ENCODE results near the gene MYL3. TPM values are rescaled to one million over a fixed set of nuclear protein-coding genes. Genes with fewer than 3 reads are reported as not detected.

The MYL3 gene
- total RNA-seq, 1 experiment from 2014 or later, result not detected

DNA sequence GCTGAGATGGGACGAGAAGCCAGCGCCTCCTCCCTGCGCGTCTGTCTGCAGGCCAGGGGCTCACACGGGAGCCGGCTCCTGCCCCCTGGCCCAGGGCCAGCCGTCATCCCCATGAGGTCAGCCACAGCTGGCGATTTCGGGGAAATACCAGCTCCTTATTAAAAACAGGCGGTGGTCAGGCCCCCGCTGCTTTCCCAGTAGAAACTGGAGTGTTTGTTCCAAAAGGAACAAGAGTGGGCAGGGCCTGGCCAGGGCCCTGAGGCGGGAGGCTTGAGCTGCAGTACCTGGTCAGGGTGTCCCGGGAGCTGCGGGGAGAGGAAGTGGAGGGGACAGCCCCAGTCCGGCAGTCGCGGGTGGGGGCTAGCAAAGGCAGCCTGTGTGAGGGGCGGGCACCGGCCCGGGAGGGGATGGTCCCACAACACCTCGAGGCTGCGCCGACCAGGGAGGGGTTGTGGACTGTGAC is 17.8 kb downstream of the MYL3 start:
- no peaks in the 10 kb centered on the region for H3K79me2 ChIP-seq (ENCODE audit: low read length)
- H3K4me2 ChIP-seq (ENCODE audit: low read length), result peak overlapping the region; percentile 87
- H3K27me3 ChIP-seq (ENCODE audit: low read length), result no peaks in the 10 kb centered on the region
- BruUV-seq (replicated peaks), result TSS peak; percentile 80
- H4K20me1 ChIP-seq (ENCODE audit: low read length), result no peaks in the 10 kb centered on the region
- intact Hi-C loops (cut with micrococcal nuclease), result no loop called here
- ChIA-PET CTCF (interaction anchor here (0.6 to 1.1 kb wide), 5 partner anchors 49 to 1347 kb away, joined by 3 to 6 read pairs (median 3); no protein-coding TSS in a partner anchor), POLR2A (ENCODE audit: unreplicated experiment) (interaction anchor here (0.6 kb wide), 1 partner anchor 181 kb away, joined by 4 read pairs; no protein-coding TSS in a partner anchor)
- H3K27ac ChIP-seq (ENCODE audit: low read length), result peak overlapping the region; percentile 7; the same call in 1 of the 2 replicates
- H3K4me1 ChIP-seq (ENCODE audit: insufficient read depth, low read length), result peaks cover 13% of the 10 kb centered on the region
- no peaks in the 10 kb centered on the region for H3K36me3 ChIP-seq (ENCODE audit: low read depth, low read length)
- 0 out of 2 replicates have a peak, but pooled peaks cover 7% of the 10 kb centered on the region for H3K9me3 ChIP-seq (ENCODE audit: low read length)
- H3F3A ChIP-seq (ENCODE audit: low read length, unreplicated experiment), result no peaks in the 10 kb centered on the region
- H3K9me2 ChIP-seq (replicated peaks; ENCODE audit: low read length), result no peaks in the 10 kb centered on the region
- ATAC-seq (peak; percentile 66), DNase-seq (peak; percentile 25)
- peak overlapping the region; percentile 97 for H2AFZ ChIP-seq (ENCODE audit: low read length)
- H3K4me3 ChIP-seq (ENCODE audit: low read length), result peak overlapping the region; percentile 68
- TF ChIP-seq EZH2 (IDR thresholded peaks at IDR 0.05; ENCODE audit: low read length, unreplicated experiment), result no peak
- TF ChIP-seq, protein P1, sequence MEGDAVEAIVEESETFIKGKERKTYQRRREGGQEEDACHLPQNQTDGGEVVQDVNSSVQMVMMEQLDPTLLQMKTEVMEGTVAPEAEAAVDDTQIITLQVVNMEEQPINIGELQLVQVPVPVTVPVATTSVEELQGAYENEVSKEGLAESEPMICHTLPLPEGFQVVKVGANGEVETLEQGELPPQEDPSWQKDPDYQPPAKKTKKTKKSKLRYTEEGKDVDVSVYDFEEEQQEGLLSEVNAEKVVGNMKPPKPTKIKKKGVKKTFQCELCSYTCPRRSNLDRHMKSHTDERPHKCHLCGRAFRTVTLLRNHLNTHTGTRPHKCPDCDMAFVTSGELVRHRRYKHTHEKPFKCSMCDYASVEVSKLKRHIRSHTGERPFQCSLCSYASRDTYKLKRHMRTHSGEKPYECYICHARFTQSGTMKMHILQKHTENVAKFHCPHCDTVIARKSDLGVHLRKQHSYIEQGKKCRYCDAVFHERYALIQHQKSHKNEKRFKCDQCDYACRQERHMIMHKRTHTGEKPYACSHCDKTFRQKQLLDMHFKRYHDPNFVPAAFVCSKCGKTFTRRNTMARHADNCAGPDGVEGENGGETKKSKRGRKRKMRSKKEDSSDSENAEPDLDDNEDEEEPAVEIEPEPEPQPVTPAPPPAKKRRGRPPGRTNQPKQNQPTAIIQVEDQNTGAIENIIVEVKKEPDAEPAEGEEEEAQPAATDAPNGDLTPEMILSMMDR (conservative IDR thresholded peaks at IDR 0.05; ENCODE audit: low read depth, low read length), result no peak
- TF ChIP-seq EZH2phosphoT487 (IDR thresholded peaks at IDR 0.05; ENCODE audit: borderline replicate concordance, low read length), result no peak
- peak overlapping the region; percentile 78 for H3K9ac ChIP-seq (ENCODE audit: low read length)

DNA sequence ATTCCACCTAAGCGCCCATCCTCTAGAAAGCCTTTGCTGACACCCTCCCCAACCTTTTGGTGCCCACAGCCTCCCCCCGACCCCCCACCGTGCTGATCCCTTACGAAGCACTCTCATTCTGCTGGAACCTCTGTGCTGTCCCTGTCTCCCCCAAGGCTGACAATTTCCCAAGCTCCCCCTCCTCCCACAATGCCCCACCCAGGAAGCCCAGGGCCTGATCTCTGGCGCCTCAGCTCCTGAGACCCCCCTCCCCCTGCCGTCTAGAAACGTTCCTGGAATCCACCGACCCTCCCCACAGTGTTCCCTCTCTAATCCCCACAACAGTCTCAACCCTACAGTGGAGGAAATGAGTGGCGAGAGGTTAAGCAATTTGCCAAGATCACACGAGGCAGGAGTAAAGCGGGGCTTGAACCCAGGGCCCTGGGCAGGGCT is 18.3 kb downstream of the MYL3 start:
- TF ChIP-seq EZH2 (IDR thresholded peaks at IDR 0.05; ENCODE audit: low read length, unreplicated experiment), result no peak
- TF ChIP-seq, protein P1 (conservative IDR thresholded peaks at IDR 0.05; ENCODE audit: low read depth, low read length), result no peak
- TF ChIP-seq EZH2phosphoT487 (IDR thresholded peaks at IDR 0.05; ENCODE audit: borderline replicate concordance, low read length), result no peak
- Histone ChIP-seq H3K4me1 (ENCODE audit: insufficient read depth, low read length) (peaks cover 13% of the 10 kb centered on the region), H3F3A (ENCODE audit: low read length, unreplicated experiment) (no peaks in the 10 kb centered on the region), H2AFZ (ENCODE audit: low read length) (peak overlapping the region; percentile 97; the same call in 1 of the 2 replicates), H3K9ac (ENCODE audit: low read length) (no peak overlapping the region; the same call in 1 of the 2 replicates), H3K36me3 (ENCODE audit: low read depth, low read length) (no peaks in the 10 kb centered on the region), H4K20me1 (ENCODE audit: low read length) (no peaks in the 10 kb centered on the region), H3K4me3 (ENCODE audit: low read length) (peak overlapping the region; percentile 68; the same call in 1 of the 2 replicates), H3K9me3 (ENCODE audit: low read length) (0 out of 2 replicates have a peak, but pooled peaks cover 9% of the 10 kb centered on the region), H3K79me2 (ENCODE audit: low read length) (no peaks in the 10 kb centered on the region), H3K27me3 (ENCODE audit: low read length) (no peaks in the 10 kb centered on the region), H3K27ac (ENCODE audit: low read length) (no peak overlapping the region), H3K9me2 (replicated peaks; ENCODE audit: low read length) (no peaks in the 10 kb centered on the region), H3K4me2 (ENCODE audit: low read length) (peak overlapping the region; percentile 87)
- intact Hi-C loops (cut with micrococcal nuclease), result no loop called here
- DNase-seq (no peak), ATAC-seq (no peak)
- BruUV-seq (replicated peaks), result no TSS peak
- CTCF ChIA-PET, result interaction anchor here (0.6 to 1.1 kb wide), 3 partner anchors 52 to 1347 kb away, joined by 3 to 6 read pairs (median 3); no protein-coding TSS in a partner anchor
- POLR2A ChIA-PET (ENCODE audit: unreplicated experiment), result no interaction called here

DNA sequence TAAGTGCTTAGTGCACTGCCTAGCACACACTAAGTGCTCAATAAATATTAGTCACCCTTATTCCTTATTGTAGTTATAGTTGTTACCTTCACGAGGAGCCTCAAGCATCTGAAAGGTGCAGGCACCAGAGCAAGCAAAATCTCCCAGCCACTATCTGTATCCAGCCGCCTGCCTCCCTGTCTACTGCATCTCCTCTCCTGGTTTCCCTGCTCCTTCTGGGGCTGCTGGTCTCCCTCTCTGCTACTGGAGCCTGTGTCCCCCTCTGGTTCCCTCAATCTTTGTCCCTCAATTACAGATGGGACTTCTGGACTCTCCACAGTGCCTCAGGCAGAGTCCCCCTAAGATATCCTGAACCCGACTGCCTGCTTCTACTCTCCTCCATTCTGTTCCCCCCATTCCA is 18.8 kb downstream of the MYL3 start:
- Histone ChIP-seq H4K20me1 (ENCODE audit: low read length) (no peaks in the 10 kb centered on the region), H3K9me3 (ENCODE audit: low read length) (0 out of 2 replicates have a peak, but pooled peaks cover 9% of the 10 kb centered on the region), H3K4me1 (ENCODE audit: insufficient read depth, low read length) (peaks cover 13% of the 10 kb centered on the region), H3K27ac (ENCODE audit: low read length) (no peak overlapping the region), H3K27me3 (ENCODE audit: low read length) (no peaks in the 10 kb centered on the region), H3K79me2 (ENCODE audit: low read length) (no peaks in the 10 kb centered on the region), H3K9me2 (replicated peaks; ENCODE audit: low read length) (no peaks in the 10 kb centered on the region), H3K9ac (ENCODE audit: low read length) (no peak overlapping the region), H3K4me2 (ENCODE audit: low read length) (no peak overlapping the region), H3F3A (ENCODE audit: low read length, unreplicated experiment) (no peaks in the 10 kb centered on the region), H2AFZ (ENCODE audit: low read length) (no peak overlapping the region), H3K4me3 (ENCODE audit: low read length) (no peak overlapping the region), H3K36me3 (ENCODE audit: low read depth, low read length) (no peaks in the 10 kb centered on the region)
- DNase-seq (no peak), ATAC-seq (no peak)
- TF ChIP-seq EZH2phosphoT487 (IDR thresholded peaks at IDR 0.05; ENCODE audit: borderline replicate concordance, low read length), result no peak
- TF ChIP-seq, protein P1 (conservative IDR thresholded peaks at IDR 0.05; ENCODE audit: low read depth, low read length), result no peak
- CTCF ChIA-PET, result no interaction called here
- POLR2A ChIA-PET (ENCODE audit: unreplicated experiment), result no interaction called here
- BruUV-seq (replicated peaks), result no TSS peak
- intact Hi-C loops (cut with micrococcal nuclease), result no loop called here
